Progenitor cell of endocrine pancreas (in vitro differentiated cells): ENCODE measurements around the gene KCNH8. TPM values are rescaled to one million over a fixed set of nuclear protein-coding genes. Genes with fewer than 3 reads are reported as not detected.

Source experiments
- DNase-seq: peaks from one replicate; pipeline ENCODE4 v3.0.0; 2021; ENCODE audit warnings: low spot score; ENCODE audit not compliant: unreplicated experiment
- H3K27ac Mint-ChIP-seq: 2 replicates; pipeline ENCODE4 v1.8.0; 2021; ENCODE audit warnings: mild to moderate bottlenecking, moderate library complexity, mixed read lengths
- H3K27me3 Mint-ChIP-seq: 2 replicates; pipeline ENCODE4 v1.8.0; 2021; ENCODE audit warnings: mixed read lengths
- H3K36me3 Mint-ChIP-seq: 2 replicates; pipeline ENCODE4 v1.8.0; 2022; ENCODE audit warnings: mixed read lengths; ENCODE audit not compliant: insufficient read depth
- H3K4me1 Mint-ChIP-seq: 2 replicates; pipeline ENCODE4 v1.8.0; 2021; ENCODE audit warnings: low read depth, mixed read lengths
- H3K4me3 Mint-ChIP-seq: 2 replicates; pipeline ENCODE4 v1.8.0; 2021; ENCODE audit warnings: low read depth, mild to moderate bottlenecking, moderate library complexity, mixed read lengths
- H3K9me3 Mint-ChIP-seq: 2 replicates; pipeline ENCODE4 v1.8.0; 2021; ENCODE audit warnings: low read depth, mixed read lengths
- total RNA-seq: library from RNA; stranded (reverse); gene quantifications from 2 replicates; pipeline ENCODE4 v1.2.1, GENCODE V29; 2021
- TF ChIP-seq, protein P1 (sequence below): fragments of 200-600 bp; sonication (generic); IDR thresholded peaks from one replicate; pipeline ENCODE4 v1.5.0; 2021; ENCODE audit warnings: antibody characterized with exemption, mild to moderate bottlenecking; ENCODE audit not compliant: unreplicated experiment

KCNH8 gene
- total RNA-seq, 1 donor from 2014 or later, result 10.0 TPM

DNA sequence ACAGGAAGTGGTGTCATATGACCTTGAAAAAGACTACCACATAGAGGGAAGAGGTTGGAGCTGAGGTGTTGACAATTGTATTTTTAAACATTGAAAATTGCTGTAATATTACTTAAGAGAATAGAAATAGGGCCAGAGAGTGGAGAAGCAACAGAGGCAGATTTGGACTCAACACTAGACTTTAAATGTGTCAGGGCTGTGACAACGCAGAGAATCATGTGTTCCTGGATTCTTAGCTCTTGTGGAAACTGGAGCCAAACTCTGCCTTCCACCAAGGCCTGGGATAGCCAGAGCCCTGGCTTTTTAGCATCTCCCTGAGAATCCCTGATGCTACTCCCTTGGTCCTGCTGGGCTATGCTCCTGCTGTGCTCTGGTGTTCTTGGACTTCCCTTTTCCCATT is 277.5 kb downstream of the KCNH8 start:
- peaks cover 1% of the 10 kb centered on the region for H3K9me3 Mint-ChIP-seq
- peaks cover 5% of the 10 kb centered on the region for H3K36me3 Mint-ChIP-seq
- TF ChIP-seq, protein P1, sequence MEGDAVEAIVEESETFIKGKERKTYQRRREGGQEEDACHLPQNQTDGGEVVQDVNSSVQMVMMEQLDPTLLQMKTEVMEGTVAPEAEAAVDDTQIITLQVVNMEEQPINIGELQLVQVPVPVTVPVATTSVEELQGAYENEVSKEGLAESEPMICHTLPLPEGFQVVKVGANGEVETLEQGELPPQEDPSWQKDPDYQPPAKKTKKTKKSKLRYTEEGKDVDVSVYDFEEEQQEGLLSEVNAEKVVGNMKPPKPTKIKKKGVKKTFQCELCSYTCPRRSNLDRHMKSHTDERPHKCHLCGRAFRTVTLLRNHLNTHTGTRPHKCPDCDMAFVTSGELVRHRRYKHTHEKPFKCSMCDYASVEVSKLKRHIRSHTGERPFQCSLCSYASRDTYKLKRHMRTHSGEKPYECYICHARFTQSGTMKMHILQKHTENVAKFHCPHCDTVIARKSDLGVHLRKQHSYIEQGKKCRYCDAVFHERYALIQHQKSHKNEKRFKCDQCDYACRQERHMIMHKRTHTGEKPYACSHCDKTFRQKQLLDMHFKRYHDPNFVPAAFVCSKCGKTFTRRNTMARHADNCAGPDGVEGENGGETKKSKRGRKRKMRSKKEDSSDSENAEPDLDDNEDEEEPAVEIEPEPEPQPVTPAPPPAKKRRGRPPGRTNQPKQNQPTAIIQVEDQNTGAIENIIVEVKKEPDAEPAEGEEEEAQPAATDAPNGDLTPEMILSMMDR, result no peak
- no peak overlapping the region for H3K27ac Mint-ChIP-seq
- no peak overlapping the region for H3K4me3 Mint-ChIP-seq
- no peaks in the 10 kb centered on the region for H3K4me1 Mint-ChIP-seq
- no peak for DNase-seq
- no peaks in the 10 kb centered on the region for H3K27me3 Mint-ChIP-seq

DNA sequence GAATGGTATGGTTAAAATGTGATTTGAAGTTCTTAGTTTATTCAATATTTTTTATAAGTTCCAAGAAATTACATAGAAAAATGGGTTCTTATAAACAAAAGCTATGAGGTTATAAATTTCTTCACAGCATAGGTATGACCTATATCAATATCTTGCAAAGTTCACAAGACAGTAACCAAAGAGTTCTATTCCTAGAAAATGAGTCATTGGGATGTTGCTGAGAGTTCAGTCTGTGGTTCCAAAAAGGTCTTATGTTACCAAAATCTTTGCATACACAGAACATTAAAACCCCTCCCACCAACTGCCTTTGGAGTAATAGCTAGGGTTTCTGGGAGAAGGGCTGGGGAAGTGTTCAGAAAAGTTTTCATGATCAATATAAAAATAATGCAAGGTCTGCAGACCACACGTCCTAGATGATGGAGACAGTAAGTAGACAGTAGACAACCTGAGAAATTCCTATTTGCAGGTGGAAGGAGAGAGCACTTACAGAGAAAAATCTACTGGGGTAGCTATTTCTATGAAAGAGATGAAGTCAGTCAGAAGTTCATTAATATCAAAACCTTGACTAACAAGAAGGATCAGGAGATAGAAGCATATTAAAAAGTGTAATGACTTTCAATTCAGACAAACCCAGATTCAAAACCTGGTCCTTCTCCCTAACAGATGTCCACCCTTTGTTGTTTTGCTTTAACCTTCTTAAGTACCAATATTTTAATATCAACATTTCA is 279.3 kb downstream of the KCNH8 start:
- H3K27me3 Mint-ChIP-seq, result no peaks in the 10 kb centered on the region
- peaks cover 8% of the 10 kb centered on the region for H3K9me3 Mint-ChIP-seq
- TF ChIP-seq, protein P1, result no peak
- H3K4me3 Mint-ChIP-seq, result no peak overlapping the region
- H3K27ac Mint-ChIP-seq, result no peak overlapping the region
- H3K36me3 Mint-ChIP-seq, result peaks cover 7% of the 10 kb centered on the region
- H3K4me1 Mint-ChIP-seq, result no peaks in the 10 kb centered on the region
- DNase-seq, result no peak

DNA sequence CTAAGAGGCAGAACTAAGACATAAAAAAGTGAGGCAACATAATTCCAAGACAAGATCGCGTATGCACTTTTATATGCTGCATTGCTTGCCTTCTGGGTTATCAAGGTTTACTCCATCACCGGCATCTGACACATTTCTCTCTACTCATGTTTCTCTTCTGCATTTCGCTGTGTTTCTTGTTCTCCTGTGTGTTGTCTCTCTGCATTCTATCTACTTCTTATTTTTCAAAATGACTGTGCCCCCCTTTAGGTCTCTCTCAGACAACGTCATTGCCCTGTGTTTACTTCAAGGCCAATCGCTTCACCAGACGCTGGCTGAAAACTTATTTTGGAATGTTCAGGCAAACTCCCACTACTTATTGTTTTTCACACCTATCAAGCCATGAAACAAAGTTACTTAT is 280.4 kb downstream of the KCNH8 start:
- H3K27ac Mint-ChIP-seq, result no peak overlapping the region
- no peaks in the 10 kb centered on the region for H3K27me3 Mint-ChIP-seq
- no peak for DNase-seq

DNA sequence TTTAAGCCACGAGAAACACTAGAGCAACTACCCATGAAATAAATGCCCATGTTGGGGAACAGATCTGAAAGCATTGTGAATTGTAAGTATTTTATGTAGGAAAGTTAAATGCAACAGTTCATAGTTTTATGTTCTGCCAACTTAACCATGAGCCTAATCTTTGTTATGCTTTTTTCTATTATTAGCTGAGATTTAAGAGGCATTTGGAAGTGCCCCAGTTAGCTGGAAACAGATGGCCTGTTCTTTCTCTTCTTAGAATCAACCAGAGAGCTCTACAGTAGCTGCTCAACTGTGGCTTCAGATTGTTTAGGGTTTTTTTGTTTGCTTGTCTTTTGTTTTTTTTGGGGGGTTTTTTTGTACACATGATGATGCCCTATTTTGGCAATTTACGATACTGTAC is 284.4 kb downstream of the KCNH8 start:
- TF ChIP-seq, protein P1, result no peak
- no peak for DNase-seq
- no peak overlapping the region for H3K4me3 Mint-ChIP-seq
- peaks cover 8% of the 10 kb centered on the region for H3K9me3 Mint-ChIP-seq
- H3K27me3 Mint-ChIP-seq, result no peaks in the 10 kb centered on the region
- H3K27ac Mint-ChIP-seq, result no peak overlapping the region
- peaks cover 7% of the 10 kb centered on the region for H3K36me3 Mint-ChIP-seq
- no peaks in the 10 kb centered on the region for H3K4me1 Mint-ChIP-seq

More for the DNA sequence above, 280.4 kb downstream of the KCNH8 start:
- H3K36me3 Mint-ChIP-seq, result peaks cover 7% of the 10 kb centered on the region
- H3K9me3 Mint-ChIP-seq, result peaks cover 8% of the 10 kb centered on the region
- no peaks in the 10 kb centered on the region for H3K4me1 Mint-ChIP-seq
- no peak overlapping the region for H3K4me3 Mint-ChIP-seq
- TF ChIP-seq, protein P1, result no peak

DNA sequence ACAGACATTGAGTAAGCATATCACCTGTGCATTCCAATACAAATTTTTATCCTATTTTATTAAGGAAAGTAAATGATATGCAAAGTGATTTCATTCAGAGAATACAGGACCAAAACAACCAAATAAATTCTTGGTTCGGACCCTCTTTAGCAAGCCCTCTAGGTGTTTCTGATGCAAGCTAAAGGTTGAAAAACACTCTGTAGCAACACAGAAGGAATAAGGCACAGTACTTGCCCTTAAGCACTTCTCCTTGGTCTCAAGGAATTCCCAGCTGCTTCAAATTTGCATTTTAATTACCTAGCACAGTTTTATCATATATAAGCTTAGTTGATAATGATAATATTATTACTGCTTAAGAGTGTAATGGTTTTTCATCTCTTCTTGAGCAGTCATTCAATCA is 288.4 kb downstream of the KCNH8 start:
- DNase-seq, result no peak
- no peak overlapping the region for H3K4me3 Mint-ChIP-seq
- H3K27me3 Mint-ChIP-seq, result no peaks in the 10 kb centered on the region
- H3K27ac Mint-ChIP-seq, result no peak overlapping the region
- no peaks in the 10 kb centered on the region for H3K4me1 Mint-ChIP-seq
- TF ChIP-seq, protein P1, result no peak
- peaks cover 4% of the 10 kb centered on the region for H3K36me3 Mint-ChIP-seq
- H3K9me3 Mint-ChIP-seq, result no peaks in the 10 kb centered on the region
